GM19463 (cell line): ENCODE measurements around the gene FAM81B.

ENCODE experiments used
- ATAC-seq: cut with Tn5 transposase; IDR thresholded peaks from one replicate; pipeline ENCODE4 v1.9.1; 2021; ENCODE audit warnings: mild to moderate bottlenecking, moderate library complexity; ENCODE audit not compliant: unreplicated experiment

The FAM81B gene

DNA sequence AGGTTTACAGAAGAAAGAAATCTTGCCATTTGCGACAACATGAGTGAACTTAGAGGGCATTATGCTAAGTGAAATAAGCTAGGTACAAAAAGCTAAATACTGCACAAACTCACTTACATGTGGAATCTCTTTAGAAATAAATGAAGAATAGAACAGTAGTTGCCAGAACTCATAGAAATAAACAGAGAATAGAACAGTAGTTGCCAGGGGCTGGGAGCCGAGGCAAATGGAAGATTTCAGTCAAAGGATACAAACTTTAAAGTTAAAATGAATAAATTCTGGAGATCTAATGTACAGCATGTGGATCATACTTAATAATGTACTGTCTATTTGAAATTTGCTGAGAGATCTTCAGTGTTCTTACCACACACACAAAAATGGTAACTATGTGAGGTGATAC, 63.4 kb downstream of the FAM81B start:
- no peak for ATAC-seq

DNA sequence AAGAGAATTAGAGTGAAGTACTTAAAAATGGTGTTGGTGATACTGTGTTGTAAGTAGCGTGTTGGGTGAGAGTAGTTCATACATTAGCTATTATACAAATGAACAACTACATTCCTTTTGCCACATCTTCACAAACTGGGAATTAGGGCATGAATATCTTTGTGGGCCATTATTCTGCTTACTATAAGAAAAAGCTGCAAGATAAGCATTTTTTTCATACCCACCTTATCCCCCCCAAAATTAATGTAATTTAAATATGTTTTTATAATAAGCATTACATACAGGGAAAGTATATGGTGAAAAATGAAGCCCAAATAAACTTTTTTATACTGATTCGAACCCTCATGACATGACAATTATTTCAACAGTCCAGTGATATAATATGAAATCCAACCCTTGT, 69.5 kb downstream of the FAM81B start:
- ATAC-seq = no peak

DNA sequence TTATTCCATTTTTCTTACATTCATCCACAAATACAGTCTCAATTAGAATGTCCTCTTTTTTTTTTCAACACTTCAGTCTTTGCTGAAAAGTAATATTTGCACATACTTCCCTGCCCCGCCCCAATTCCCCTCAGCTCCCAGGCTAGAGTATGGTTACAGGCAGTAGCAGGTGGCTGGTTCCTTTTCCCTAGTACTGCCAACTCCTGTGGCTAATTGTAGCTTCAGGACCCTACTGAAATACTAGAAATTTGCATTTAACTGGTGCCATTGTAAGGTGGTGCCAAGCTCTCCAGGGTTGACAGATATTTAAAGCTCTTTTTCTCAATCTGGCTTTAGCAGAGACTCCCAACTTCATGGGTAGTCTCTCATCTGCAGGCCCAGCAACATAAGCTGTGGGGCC, 80.3 kb downstream of the FAM81B start:
- no peak for ATAC-seq

DNA sequence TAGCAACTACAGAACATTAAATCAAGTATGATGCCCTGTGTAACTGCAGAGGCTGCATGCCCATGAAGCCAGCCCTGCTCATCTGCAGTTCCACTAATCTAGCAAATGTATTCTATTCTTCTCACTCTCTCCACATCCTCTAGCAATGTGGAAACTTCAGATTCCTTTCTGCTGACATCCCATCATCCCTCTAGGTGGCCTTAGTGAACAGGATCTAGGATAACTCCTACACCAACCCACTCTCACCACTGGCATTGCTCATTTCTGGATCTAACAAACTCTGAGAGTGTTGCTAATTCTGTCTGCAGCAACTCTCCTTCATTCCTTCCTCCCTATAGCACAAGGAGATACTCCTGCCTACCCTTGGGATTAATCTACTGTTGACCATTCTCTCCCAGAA, 80.8 kb downstream of the FAM81B start:
- no peak for ATAC-seq

DNA sequence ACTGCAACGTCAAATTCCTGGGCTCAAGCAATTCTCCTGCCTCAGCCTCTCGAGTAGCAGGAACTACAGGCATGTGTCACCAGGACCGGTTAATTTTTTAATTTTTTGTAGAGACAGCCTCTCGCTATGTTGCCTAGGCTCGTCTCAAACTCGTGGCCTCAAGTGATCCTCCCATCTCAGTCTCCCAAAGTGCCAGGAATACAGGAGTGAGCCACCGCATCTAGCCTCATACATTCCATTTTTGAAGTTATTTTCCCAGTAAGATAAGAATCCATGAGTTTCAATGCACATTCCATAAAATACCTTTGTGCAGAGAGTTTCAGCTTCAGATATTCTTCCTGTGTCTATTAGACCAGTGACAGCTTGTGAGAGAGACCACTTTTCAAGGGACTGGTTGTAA, 93.3 kb downstream of the FAM81B start:
- no peak for ATAC-seq

DNA sequence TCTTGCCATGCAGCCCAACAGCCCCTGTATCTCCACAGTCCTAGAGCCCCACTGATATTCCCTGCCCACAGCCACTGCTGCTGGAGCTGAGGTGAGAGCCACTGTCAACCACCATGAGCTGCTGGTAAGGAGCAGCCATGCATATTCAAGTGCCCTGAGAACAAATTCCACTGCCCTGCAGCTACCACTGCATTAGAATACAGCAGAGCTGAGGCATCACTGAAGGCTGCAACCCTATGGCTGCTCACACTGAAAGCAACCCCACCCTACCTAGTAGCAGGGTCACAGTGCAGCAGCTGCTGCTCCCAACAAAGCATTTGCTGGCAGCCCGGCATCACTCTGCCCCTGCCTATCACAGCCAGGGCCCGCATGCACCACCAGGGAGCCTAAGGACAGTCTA, 95.0 kb downstream of the FAM81B start:
- no peak for ATAC-seq

DNA sequence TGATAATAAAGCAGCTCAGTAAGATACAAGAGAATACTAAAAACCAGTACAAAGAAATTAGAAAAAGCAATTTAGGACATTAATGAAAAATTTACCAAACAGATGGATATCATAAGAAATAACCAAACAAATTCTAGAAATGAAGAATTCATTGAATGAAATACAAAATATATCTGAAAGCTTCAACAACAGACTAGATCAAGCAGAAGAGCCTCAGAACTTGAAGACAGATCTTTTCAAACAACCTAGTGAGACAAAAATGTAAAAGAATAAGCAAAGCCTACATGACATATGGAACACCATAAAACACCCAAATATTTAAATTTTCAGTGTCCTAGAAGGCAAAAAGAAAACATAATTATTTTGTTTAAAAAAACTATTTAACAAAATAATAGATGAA, 96.7 kb downstream of the FAM81B start:
- no peak for ATAC-seq
